Osteocyte (in vitro differentiated cells): ENCODE measurements around the gene KLF5. TPM values are rescaled to one million over a fixed set of nuclear protein-coding genes. Genes with fewer than 3 reads are reported as not detected.
"Not testable (repeated sequence)": the region's sequence is repeated elsewhere in the genome, so short reads cannot be mapped to it uniquely, and the experiment has no call there.

ENCODE experiments used
- DNase-seq: peaks from one replicate; pipeline ENCODE4 v3.0.0; 2021; ENCODE audit warnings: mixed read lengths; ENCODE audit not compliant: unreplicated experiment; ENCODE audit errors: extremely low spot score
- H3K27ac Mint-ChIP-seq: one replicate; pipeline ENCODE4 v1.8.0; 2021; ENCODE audit warnings: mild to moderate bottlenecking, mixed read lengths; ENCODE audit not compliant: unreplicated experiment
- H3K27me3 Mint-ChIP-seq: one replicate; pipeline ENCODE4 v1.8.0; 2021; ENCODE audit warnings: mixed read lengths; ENCODE audit not compliant: unreplicated experiment
- H3K36me3 Mint-ChIP-seq: one replicate; pipeline ENCODE4 v1.8.0; 2021; ENCODE audit warnings: mixed read lengths; ENCODE audit not compliant: unreplicated experiment
- H3K4me1 Mint-ChIP-seq: one replicate; pipeline ENCODE4 v1.8.0; 2021; ENCODE audit warnings: mixed read lengths; ENCODE audit not compliant: unreplicated experiment
- H3K4me3 Mint-ChIP-seq: one replicate; pipeline ENCODE4 v1.8.0; 2021; ENCODE audit warnings: mild to moderate bottlenecking, moderate library complexity, mixed read lengths; ENCODE audit not compliant: unreplicated experiment
- H3K9me3 Mint-ChIP-seq: one replicate; pipeline ENCODE4 v1.8.0; 2021; ENCODE audit warnings: mixed read lengths; ENCODE audit not compliant: unreplicated experiment
- CTCF ChIP-seq: fragments of 200-600 bp; sonication (generic); IDR thresholded peaks from 2 replicates; pipeline ENCODE4 v1.5.0; 2021; ENCODE audit warnings: antibody characterized with exemption, mild to moderate bottlenecking, moderate library complexity
- total RNA-seq: library from RNA; stranded (reverse); gene quantifications from 2 replicates; pipeline ENCODE4 v1.2.1, GENCODE V29; 2021

Gene KLF5
- total RNA-seq, 1 donor from 2014 or later = 2.6 TPM

- H3K9me3 Mint-ChIP-seq = peaks cover 7% of the 10 kb centered on the region
- H3K4me1 Mint-ChIP-seq = peaks cover 3% of the 10 kb centered on the region
- no peak for DNase-seq
- no peak overlapping the region for H3K27ac Mint-ChIP-seq
- H3K27me3 Mint-ChIP-seq = no peaks in the 10 kb centered on the region
- H3K4me3 Mint-ChIP-seq = no peak overlapping the region
- no peak for TF ChIP-seq CTCF
- H3K36me3 Mint-ChIP-seq = no peaks in the 10 kb centered on the region
Observed at GRCh38 chr13:73090823-73091187, 32.0 kb downstream of the KLF5 start.

DNA sequence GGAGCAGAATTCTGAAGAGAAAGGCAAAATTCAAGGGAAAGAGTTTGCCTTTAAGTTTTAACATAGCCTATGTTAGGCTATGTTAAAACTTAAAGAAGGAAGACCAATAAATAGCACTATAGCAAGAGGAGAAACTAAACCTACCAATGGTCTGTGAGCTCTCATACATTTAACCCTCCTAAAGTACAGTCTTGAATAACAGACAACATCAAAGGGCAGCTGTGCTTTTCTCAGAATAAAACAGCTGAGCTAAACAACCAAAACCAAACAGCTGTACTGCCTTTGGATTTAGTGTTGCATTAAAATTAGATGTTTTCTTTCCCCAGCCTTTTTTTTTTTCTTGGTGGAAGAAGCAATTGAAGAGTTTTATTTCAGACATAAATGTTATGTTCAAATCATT lies 34.0 kb downstream of the KLF5 start:
- Mint-ChIP-seq H3K4me3 (no peak overlapping the region), H3K36me3 (no peaks in the 10 kb centered on the region), H3K27me3 (no peaks in the 10 kb centered on the region), H3K9me3 (no peaks in the 10 kb centered on the region), H3K27ac (no peak overlapping the region), H3K4me1 (peaks cover 3% of the 10 kb centered on the region)
- DNase-seq = no peak
- no peak for TF ChIP-seq CTCF

GRCh38 chr13:73096173-73096572 lies 37.4 kb downstream of the KLF5 start:
- H3K4me3 Mint-ChIP-seq = no peak overlapping the region
- no peaks in the 10 kb centered on the region for H3K36me3 Mint-ChIP-seq
- H3K27ac Mint-ChIP-seq = no peak overlapping the region
- no peak for DNase-seq
- no peaks in the 10 kb centered on the region for H3K4me1 Mint-ChIP-seq
- TF ChIP-seq CTCF = no peak
- no peaks in the 10 kb centered on the region for H3K27me3 Mint-ChIP-seq
- no peaks in the 10 kb centered on the region for H3K9me3 Mint-ChIP-seq

- no peaks in the 10 kb centered on the region for H3K4me1 Mint-ChIP-seq
- TF ChIP-seq CTCF = no peak
- no peak overlapping the region for H3K4me3 Mint-ChIP-seq
- H3K27ac Mint-ChIP-seq = no peak overlapping the region
- H3K9me3 Mint-ChIP-seq = no peaks in the 10 kb centered on the region
- H3K27me3 Mint-ChIP-seq = no peaks in the 10 kb centered on the region
- DNase-seq = no peak
- H3K36me3 Mint-ChIP-seq = no peaks in the 10 kb centered on the region
Observed at GRCh38 chr13:73096638-73097037, 37.8 kb downstream of the KLF5 start.

DNA sequence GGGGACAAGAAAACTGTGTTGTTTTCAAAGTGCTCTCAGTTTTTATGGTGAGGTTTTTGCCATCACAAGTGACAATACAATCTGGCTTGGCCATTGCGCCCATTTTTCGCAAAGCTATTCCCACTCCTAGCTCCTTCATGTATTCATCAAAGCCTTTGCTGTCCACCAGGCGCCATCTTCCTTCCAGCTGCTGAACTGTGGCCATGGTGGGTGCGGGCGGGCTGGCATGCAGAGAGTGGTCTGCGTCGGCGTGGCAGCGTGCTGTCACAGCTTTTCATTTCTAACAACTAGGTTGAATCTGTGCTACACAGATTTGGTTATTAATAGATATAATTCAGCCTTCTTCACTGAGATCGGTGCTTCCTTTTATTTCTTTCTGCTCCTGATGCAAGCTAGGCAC lies 42.0 kb downstream of the KLF5 start:
- not testable (repeated sequence) for H3K36me3 Mint-ChIP-seq, H3K4me1 Mint-ChIP-seq, DNase-seq, H3K4me3 Mint-ChIP-seq, H3K9me3 Mint-ChIP-seq, H3K27me3 Mint-ChIP-seq, H3K27ac Mint-ChIP-seq

GRCh38 chr13:73101351-73102007 lies 42.7 kb downstream of the KLF5 start:
- no peak for DNase-seq
- Mint-ChIP-seq H3K4me1 (no peaks in the 10 kb centered on the region), H3K27me3 (no peaks in the 10 kb centered on the region), H3K27ac (no peak overlapping the region), H3K36me3 (no peaks in the 10 kb centered on the region), H3K4me3 (no peak overlapping the region), H3K9me3 (no peaks in the 10 kb centered on the region)
- no peak for TF ChIP-seq CTCF
